Liver (tissue), 9 donors: ENCODE results near the gene KCTD16. TPM values are rescaled to one million over a fixed set of nuclear protein-coding genes. Genes with fewer than 3 reads are reported as not detected.

Experiments
- DNase-seq: peaks from one replicate; pipeline ENCODE4 v3.0.0-alpha.2; 2017; ENCODE audit warnings: low spot score
- H3K27ac ChIP-seq, 2 donors: one replicate each; pipeline ENCODE4 v1.7.0; 2013; ENCODE audit warnings: inconsistent platforms in 2 of 2, low read length in 2 of 2, control low read depth in 1 of 2, low read depth in 1 of 2, mild to moderate bottlenecking in 1 of 2
- H3K27me3 ChIP-seq, 4 donors: one replicate each; pipeline versions ENCODE4 v1.6.1 to v1.7.0; 2013; ENCODE audit warnings: low read length in 3 of 4, inconsistent platforms in 1 of 4, mild to moderate bottlenecking in 1 of 4, moderate library complexity in 1 of 4; ENCODE audit not compliant: control insufficient read depth in 4 of 4, insufficient read depth in 4 of 4
- H3K36me3 ChIP-seq, 4 donors: one replicate each; pipeline versions ENCODE4 v1.6.1 to v1.7.0; 2013; ENCODE audit warnings: low read length in 3 of 4, mild to moderate bottlenecking in 3 of 4, low read depth in 1 of 4, moderate library complexity in 1 of 4; ENCODE audit not compliant: control insufficient read depth in 4 of 4, insufficient read depth in 3 of 4
- H3K4me1 ChIP-seq, 4 donors: one replicate each; pipeline versions ENCODE4 v1.6.1 to v1.7.0; 2013; ENCODE audit warnings: low read length in 3 of 4, mild to moderate bottlenecking in 3 of 4, moderate library complexity in 1 of 4; ENCODE audit not compliant: control insufficient read depth in 4 of 4, insufficient read depth in 4 of 4
- H3K4me3 ChIP-seq, 3 donors: one replicate each; pipeline versions ENCODE4 v1.6.1 to v1.7.0; 2013; ENCODE audit warnings: low read length in 3 of 3, control low read depth in 1 of 3, low read depth in 1 of 3, mild to moderate bottlenecking in 1 of 3
- H3K9ac ChIP-seq, 2 donors: one replicate each; pipeline ENCODE4 v1.7.0; 2013; ENCODE audit warnings: low read length in 2 of 2, mild to moderate bottlenecking in 2 of 2, moderate library complexity in 2 of 2, control low read depth in 1 of 2, low read depth in 1 of 2
- H3K9me3 ChIP-seq, 4 donors: one replicate each; pipeline versions ENCODE4 v1.6.1 to v1.7.0; 2013; ENCODE audit warnings: low read length in 3 of 4; ENCODE audit not compliant: control insufficient read depth in 4 of 4
- EGR1 ChIP-seq, 2 donors: IDR thresholded peaks; 2 replicates each; pipeline ENCODE4 v1.6.1; 2016 to 2018; ENCODE audit warnings: antibody characterized with exemption in 2 of 2, low read depth in 2 of 2
- FOXA1 ChIP-seq: IDR thresholded peaks from 2 replicates; pipeline ENCODE4 v1.6.1; 2016; ENCODE audit warnings: antibody characterized with exemption
- GABPA ChIP-seq, 2 donors: IDR thresholded peaks in 1 of 2; conservative IDR thresholded peaks in 1 of 2; 2 replicates each; pipeline ENCODE4 v1.6.1; 2016; ENCODE audit warnings: antibody characterized with exemption in 2 of 2, mild to moderate bottlenecking in 1 of 2, moderate library complexity in 1 of 2
- HNF4A ChIP-seq, 2 donors: conservative IDR thresholded peaks; 2 replicates each; pipeline ENCODE4 v1.6.1; 2016; ENCODE audit warnings: antibody characterized with exemption in 2 of 2, mild to moderate bottlenecking in 2 of 2
- JUND ChIP-seq, 2 donors: IDR thresholded peaks; 2 replicates each; pipeline ENCODE4 v1.6.1; 2016; ENCODE audit warnings: antibody characterized with exemption in 2 of 2
- MAX ChIP-seq: IDR thresholded peaks from 2 replicates; pipeline ENCODE4 v1.6.1; 2016; ENCODE audit warnings: antibody characterized with exemption
- RAD21 ChIP-seq, 2 donors: IDR thresholded peaks; 2 replicates each; pipeline ENCODE4 v1.6.1; 2016; ENCODE audit warnings: antibody characterized with exemption in 2 of 2, mild to moderate bottlenecking in 2 of 2
- REST ChIP-seq: IDR thresholded peaks from 2 replicates; pipeline ENCODE4 v1.6.1; 2016; ENCODE audit warnings: antibody characterized with exemption, mild to moderate bottlenecking
- RXRA ChIP-seq, 2 donors: IDR thresholded peaks; 2 replicates each; pipeline ENCODE4 v1.6.1; 2017 to 2018; ENCODE audit warnings: antibody characterized with exemption in 2 of 2, mild to moderate bottlenecking in 1 of 2
- SP1 ChIP-seq: IDR thresholded peaks from 2 replicates; pipeline ENCODE4 v1.6.1; 2018; ENCODE audit warnings: antibody characterized with exemption, mild to moderate bottlenecking
- TAF1 ChIP-seq: conservative IDR thresholded peaks from 2 replicates; pipeline ENCODE4 v1.6.1; 2016; ENCODE audit warnings: antibody characterized with exemption, mild to moderate bottlenecking
- YY1 ChIP-seq: IDR thresholded peaks from 2 replicates; pipeline ENCODE4 v1.6.1; 2016; ENCODE audit warnings: antibody characterized with exemption, mild to moderate bottlenecking
- ZBTB33 ChIP-seq: IDR thresholded peaks from 2 replicates; pipeline ENCODE4 v1.6.1; 2016; ENCODE audit warnings: antibody characterized with exemption
- WGBS: extraction: QIAGEN DNeasy Blood & Tissue Kit; methylation state at CpG from one replicate; pipeline ENCODE4 v1.1.7; 2013; 5-methylcytosine and 5-hydroxymethylcytosine counted together
- polyA plus RNA-seq, 2 donors: library from polyadenylated mRNA; stranded (reverse) in 1 of 2; unstranded in 1 of 2; fragments of 200-250 nt in 1 of 2; fragments of >200 nt in 1 of 2; fragmentation: Nextera tagmentation in 1 of 2; extraction: Ambion mirVana in 1 of 2; gene quantifications; one replicate each; pipeline versions ENCODE4 v1.2.1 to v1.2.3, GENCODE V29; 2013 to 2015
- total RNA-seq, 2 donors: library from RNA; depleted of rRNA; stranded (reverse); fragments of >200 nt; gene quantifications; one replicate each; pipeline ENCODE4 v1.2.3, GENCODE V29; 2014
- TF ChIP-seq, protein P1 (sequence below): fragments of 150-350 bp; IDR thresholded peaks from 2 replicates; pipeline ENCODE4 v1.5.1; 2017; ENCODE audit warnings: improper control_type of control experiment, low read depth, low read length; ENCODE audit not compliant: missing input control
- TF ChIP-seq, protein P2 (sequence below): IDR thresholded peaks from 2 replicates; pipeline ENCODE4 v1.6.1; 2016; ENCODE audit warnings: antibody characterized with exemption
- donor health status: healthy.
- donor health status: healthy.
- donor health status: healthy.
- donor health status: healthy.
- donor health status: healthy.

Gene KCTD16
- total and polyA plus RNA-seq, 4 donors: under 0.01 to 0.05 (median 0.01) TPM; not detected in 1

DNA sequence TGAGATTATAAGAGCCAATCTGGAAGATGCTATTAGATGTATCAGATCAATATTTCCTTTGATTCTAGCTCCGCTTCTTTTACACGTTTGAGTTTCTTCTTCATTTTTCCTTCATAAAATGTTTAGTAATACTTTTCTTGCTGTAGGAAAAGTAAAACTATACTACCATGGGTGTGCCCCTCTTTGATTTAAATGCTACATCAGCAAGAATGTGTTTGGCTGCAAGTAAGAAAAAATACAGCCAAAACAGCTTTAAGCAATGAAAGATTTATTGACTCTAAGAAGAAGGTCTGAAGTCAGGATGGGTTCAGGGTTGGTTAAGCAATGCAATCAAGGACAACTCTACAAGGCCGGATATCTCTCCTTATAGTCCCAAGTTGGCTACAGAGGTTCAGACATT is 126.4 kb downstream of the KCTD16 start:
- no peak for TF ChIP-seq EGR1 (IDR thresholded peaks at IDR 0.05; ENCODE audit: low read depth in 2 of 2)
- no peak for TF ChIP-seq GABPA (IDR thresholded peaks at IDR 0.05 in 1 of 2, conservative IDR thresholded peaks at IDR 0.05 in 1 of 2)
- TF ChIP-seq REST: no peak
- no peak for TF ChIP-seq TAF1
- TF ChIP-seq HNF4A (conservative IDR thresholded peaks at IDR 0.05): no peak
- no peak for TF ChIP-seq SP1
- TF ChIP-seq RAD21 (IDR thresholded peaks at IDR 0.05): no peak
- TF ChIP-seq, protein P1, sequence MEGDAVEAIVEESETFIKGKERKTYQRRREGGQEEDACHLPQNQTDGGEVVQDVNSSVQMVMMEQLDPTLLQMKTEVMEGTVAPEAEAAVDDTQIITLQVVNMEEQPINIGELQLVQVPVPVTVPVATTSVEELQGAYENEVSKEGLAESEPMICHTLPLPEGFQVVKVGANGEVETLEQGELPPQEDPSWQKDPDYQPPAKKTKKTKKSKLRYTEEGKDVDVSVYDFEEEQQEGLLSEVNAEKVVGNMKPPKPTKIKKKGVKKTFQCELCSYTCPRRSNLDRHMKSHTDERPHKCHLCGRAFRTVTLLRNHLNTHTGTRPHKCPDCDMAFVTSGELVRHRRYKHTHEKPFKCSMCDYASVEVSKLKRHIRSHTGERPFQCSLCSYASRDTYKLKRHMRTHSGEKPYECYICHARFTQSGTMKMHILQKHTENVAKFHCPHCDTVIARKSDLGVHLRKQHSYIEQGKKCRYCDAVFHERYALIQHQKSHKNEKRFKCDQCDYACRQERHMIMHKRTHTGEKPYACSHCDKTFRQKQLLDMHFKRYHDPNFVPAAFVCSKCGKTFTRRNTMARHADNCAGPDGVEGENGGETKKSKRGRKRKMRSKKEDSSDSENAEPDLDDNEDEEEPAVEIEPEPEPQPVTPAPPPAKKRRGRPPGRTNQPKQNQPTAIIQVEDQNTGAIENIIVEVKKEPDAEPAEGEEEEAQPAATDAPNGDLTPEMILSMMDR: no peak
- no peak for TF ChIP-seq ZBTB33
- no peak for TF ChIP-seq YY1
- TF ChIP-seq, protein P2, sequence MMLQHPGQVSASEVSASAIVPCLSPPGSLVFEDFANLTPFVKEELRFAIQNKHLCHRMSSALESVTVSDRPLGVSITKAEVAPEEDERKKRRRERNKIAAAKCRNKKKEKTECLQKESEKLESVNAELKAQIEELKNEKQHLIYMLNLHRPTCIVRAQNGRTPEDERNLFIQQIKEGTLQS: no peak
- Histone ChIP-seq H3K4me3 (no peak overlapping the region), H3K36me3 (no peaks in the 10 kb centered on the region), H3K27ac (no peak overlapping the region), H3K9me3 (no peaks in the 10 kb centered on the region), H3K4me1 (no peaks in the 10 kb centered on the region), H3K9ac (no peak overlapping the region), H3K27me3 (no peaks in the 10 kb centered on the region)
- DNase-seq: no peak
- 95% methylated on average over 3 of the region's 3 CpGs for WGBS

GRCh38 chr5:144298658-144299057 is 128.0 kb downstream of the KCTD16 start:
- H3K9ac ChIP-seq: no peak overlapping the region
- no peak overlapping the region for H3K4me3 ChIP-seq
- no peaks in the 10 kb centered on the region for H3K27me3 ChIP-seq
- DNase-seq: no peak
- 86% methylated on average over 3 of the region's 3 CpGs for WGBS
- no peak overlapping the region for H3K27ac ChIP-seq
- no peak for TF ChIP-seq YY1
- no peak for TF ChIP-seq TAF1
- no peak for TF ChIP-seq EGR1 (IDR thresholded peaks at IDR 0.05; ENCODE audit: low read depth in 2 of 2)
- no peak for TF ChIP-seq RXRA (IDR thresholded peaks at IDR 0.05)
- no peak for TF ChIP-seq GABPA (IDR thresholded peaks at IDR 0.05 in 1 of 2, conservative IDR thresholded peaks at IDR 0.05 in 1 of 2)
- no peak for TF ChIP-seq MAX
- no peak for TF ChIP-seq REST
- TF ChIP-seq, protein P2: no peak
- no peak for TF ChIP-seq JUND (IDR thresholded peaks at IDR 0.05)
- no peak for TF ChIP-seq FOXA1
- H3K36me3 ChIP-seq: no peaks in the 10 kb centered on the region
- H3K9me3 ChIP-seq: no peaks in the 10 kb centered on the region
- no peaks in the 10 kb centered on the region for H3K4me1 ChIP-seq
